Mucosa of rectum (tissue), 2 donors: ENCODE data around the gene P2RX4.
"Not testable (repeated sequence)": the region's sequence is repeated elsewhere in the genome, so short reads cannot be mapped to it uniquely, and the experiment has no call there.

Experiments used
- H3K27ac ChIP-seq, 2 donors: one replicate each; pipeline ENCODE4 v1.7.0; 2013; ENCODE audit warnings: inconsistent platforms in 2 of 2, low read depth in 2 of 2, low read length in 2 of 2
- H3K27me3 ChIP-seq, 2 donors: one replicate each; pipeline ENCODE4 v1.7.0; 2013; ENCODE audit warnings: low read length in 2 of 2; ENCODE audit not compliant: control insufficient read depth in 2 of 2, insufficient read depth in 2 of 2
- H3K36me3 ChIP-seq, 2 donors: one replicate each; pipeline ENCODE4 v1.7.0; 2013; ENCODE audit warnings: low read length in 2 of 2; ENCODE audit not compliant: control insufficient read depth in 2 of 2, insufficient read depth in 2 of 2
- H3K4me1 ChIP-seq, 2 donors: one replicate each; pipeline ENCODE4 v1.7.0; 2013; ENCODE audit warnings: low read length in 2 of 2, mild to moderate bottlenecking in 1 of 2; ENCODE audit not compliant: control insufficient read depth in 2 of 2, insufficient read depth in 2 of 2
- H3K4me3 ChIP-seq, 2 donors: one replicate each; pipeline ENCODE4 v1.7.0; 2013; ENCODE audit warnings: low read length in 2 of 2
- H3K9ac ChIP-seq, 2 donors: one replicate each; pipeline ENCODE4 v1.7.0; 2013; ENCODE audit warnings: low read length in 2 of 2, low read depth in 1 of 2, mild to moderate bottlenecking in 1 of 2
- H3K9me3 ChIP-seq, 2 donors: one replicate each; pipeline ENCODE4 v1.7.0; 2013; ENCODE audit warnings: low read length in 2 of 2; ENCODE audit not compliant: control insufficient read depth in 2 of 2
- donor health status: healthy.
- donor health status: Normal muscosa, but diverticular disease.

Gene P2RX4

GRCh38 chr12:121229826-121230537 lies 20.1 kb downstream of the P2RX4 start:
- peaks cover 45 to 46% of the 10 kb centered on the region in 2 donors for H3K36me3 ChIP-seq
- peaks cover 14 to 15% of the 10 kb centered on the region in 2 donors for H3K4me1 ChIP-seq
- not testable (repeated sequence) for H3K9ac ChIP-seq, H3K27ac ChIP-seq, H3K9me3 ChIP-seq, H3K4me3 ChIP-seq, H3K27me3 ChIP-seq

DNA sequence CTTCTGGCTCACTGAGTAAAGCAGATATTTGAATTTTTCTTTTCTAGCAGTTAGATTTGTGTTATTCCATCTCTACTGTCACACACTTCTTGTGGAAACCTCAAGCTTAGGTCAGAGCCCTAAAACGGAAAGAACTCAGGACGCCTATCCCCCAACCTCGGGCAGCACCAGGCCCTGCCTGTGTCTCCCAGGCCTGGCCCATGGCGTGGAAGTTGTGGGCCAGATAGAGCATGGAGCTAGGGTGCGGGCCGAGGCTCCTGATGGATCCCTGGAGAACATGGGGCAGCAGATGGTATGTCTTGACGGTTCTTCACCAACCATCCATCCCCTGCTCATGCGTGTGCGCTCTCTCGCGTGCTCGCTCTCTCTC lies 20.6 kb downstream of the P2RX4 start:
- Histone ChIP-seq H3K27me3 (no peaks in the 10 kb centered on the region), H3K9me3 (no peaks in the 10 kb centered on the region), H3K9ac (no peak overlapping the region), H3K4me3 (no peak overlapping the region), H3K36me3 (peaks cover 45 to 49% of the 10 kb centered on the region in 2 donors), H3K4me1 (peaks cover 14 to 15% of the 10 kb centered on the region in 2 donors), H3K27ac (no peak overlapping the region)

DNA sequence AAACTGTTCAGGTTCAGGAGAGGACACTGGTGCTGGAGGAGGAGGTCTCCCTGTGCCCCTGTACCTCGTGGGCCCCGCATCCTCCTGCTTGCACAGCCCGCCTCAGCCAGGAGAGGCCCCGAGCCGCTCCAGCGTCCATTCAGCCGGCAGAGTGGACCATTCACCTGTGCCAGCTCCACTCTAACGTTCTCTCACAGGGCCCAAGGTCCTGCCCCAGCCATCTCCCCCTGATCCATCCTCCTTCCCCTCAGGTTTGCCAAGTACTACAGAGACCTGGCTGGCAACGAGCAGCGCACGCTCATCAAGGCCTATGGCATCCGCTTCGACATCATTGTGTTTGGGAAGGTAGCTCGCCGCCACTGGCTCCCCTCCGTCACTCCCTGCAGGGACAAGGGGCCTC lies 22.2 kb downstream of the P2RX4 start:
- no peaks in the 10 kb centered on the region for H3K27me3 ChIP-seq
- no peaks in the 10 kb centered on the region for H3K9me3 ChIP-seq
- H3K4me3 ChIP-seq, result no peak overlapping the region
- H3K4me1 ChIP-seq, result peaks cover 7 to 9% of the 10 kb centered on the region in 2 donors
- no peak overlapping the region for H3K27ac ChIP-seq
- H3K9ac ChIP-seq, result no peak overlapping the region
- H3K36me3 ChIP-seq, result peaks cover 45 to 61% of the 10 kb centered on the region in 2 donors

- Histone ChIP-seq H3K4me1 (peaks cover 3% of the 10 kb centered on the region in 2 donors), H3K27ac (no peak overlapping the region), H3K4me3 (no peak overlapping the region), H3K9ac (no peak overlapping the region), H3K36me3 (peaks cover 48 to 60% of the 10 kb centered on the region in 2 donors), H3K9me3 (no peaks in the 10 kb centered on the region), H3K27me3 (no peaks in the 10 kb centered on the region)
Measured at GRCh38 chr12:121232977-121233627, 23.2 kb downstream of the P2RX4 start.

- Histone ChIP-seq H3K4me3 (no peak overlapping the region), H3K27ac (no peak overlapping the region), H3K9ac (no peak overlapping the region), H3K9me3 (no peaks in the 10 kb centered on the region), H3K4me1 (peaks cover 3 to 5% of the 10 kb centered on the region in 2 donors), H3K27me3 (no peaks in the 10 kb centered on the region), H3K36me3 (peaks cover 47 to 57% of the 10 kb centered on the region in 2 donors)
Measured at GRCh38 chr12:121233628-121234020, 23.7 kb downstream of the P2RX4 start.

- no peak overlapping the region for H3K27ac ChIP-seq
- H3K4me1 ChIP-seq, result peaks cover 4 to 13% of the 10 kb centered on the region in 2 donors
- H3K36me3 ChIP-seq, result peaks cover 41 to 48% of the 10 kb centered on the region in 2 donors
- H3K27me3 ChIP-seq, result no peaks in the 10 kb centered on the region
- H3K9ac ChIP-seq, result no peak overlapping the region
- no peak overlapping the region for H3K4me3 ChIP-seq
- no peaks in the 10 kb centered on the region for H3K9me3 ChIP-seq
Measured at GRCh38 chr12:121236776-121237175, 26.8 kb downstream of the P2RX4 start.

DNA sequence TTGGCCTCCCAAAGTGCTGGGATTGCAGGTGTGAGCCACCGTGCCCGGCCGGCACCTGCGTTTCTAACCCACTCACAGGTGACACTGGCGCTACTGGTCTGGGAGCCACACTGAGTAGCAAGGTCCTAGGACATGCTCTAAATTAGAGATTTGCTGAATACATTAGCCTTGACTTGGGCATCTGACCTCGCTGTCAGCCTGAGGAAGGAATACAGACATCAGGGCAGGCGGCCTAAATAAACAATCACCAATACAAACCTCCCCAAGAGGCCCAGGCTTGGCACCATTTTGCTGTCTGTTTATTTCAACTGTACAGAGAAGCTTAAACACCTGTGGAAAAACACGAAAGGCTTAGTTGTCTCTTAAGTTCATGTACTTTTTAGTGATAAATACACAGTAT lies 27.5 kb downstream of the P2RX4 start:
- no peaks in the 10 kb centered on the region for H3K9me3 ChIP-seq
- no peaks in the 10 kb centered on the region for H3K27me3 ChIP-seq
- H3K4me3 ChIP-seq, result no peak overlapping the region
- no peak overlapping the region for H3K9ac ChIP-seq
- no peak overlapping the region for H3K27ac ChIP-seq
- H3K4me1 ChIP-seq, result peaks cover 4 to 13% of the 10 kb centered on the region in 2 donors
- peaks cover 35 to 43% of the 10 kb centered on the region in 2 donors for H3K36me3 ChIP-seq

GRCh38 chr12:121238086-121238485 lies 28.2 kb downstream of the P2RX4 start:
- H3K36me3 ChIP-seq, result peaks cover 29 to 36% of the 10 kb centered on the region in 2 donors
- no peaks in the 10 kb centered on the region for H3K27me3 ChIP-seq
- no peak overlapping the region for H3K9ac ChIP-seq
- H3K27ac ChIP-seq, result no peak overlapping the region
- H3K4me3 ChIP-seq, result no peak overlapping the region
- H3K9me3 ChIP-seq, result no peaks in the 10 kb centered on the region
- peaks cover 4 to 13% of the 10 kb centered on the region in 2 donors for H3K4me1 ChIP-seq

DNA sequence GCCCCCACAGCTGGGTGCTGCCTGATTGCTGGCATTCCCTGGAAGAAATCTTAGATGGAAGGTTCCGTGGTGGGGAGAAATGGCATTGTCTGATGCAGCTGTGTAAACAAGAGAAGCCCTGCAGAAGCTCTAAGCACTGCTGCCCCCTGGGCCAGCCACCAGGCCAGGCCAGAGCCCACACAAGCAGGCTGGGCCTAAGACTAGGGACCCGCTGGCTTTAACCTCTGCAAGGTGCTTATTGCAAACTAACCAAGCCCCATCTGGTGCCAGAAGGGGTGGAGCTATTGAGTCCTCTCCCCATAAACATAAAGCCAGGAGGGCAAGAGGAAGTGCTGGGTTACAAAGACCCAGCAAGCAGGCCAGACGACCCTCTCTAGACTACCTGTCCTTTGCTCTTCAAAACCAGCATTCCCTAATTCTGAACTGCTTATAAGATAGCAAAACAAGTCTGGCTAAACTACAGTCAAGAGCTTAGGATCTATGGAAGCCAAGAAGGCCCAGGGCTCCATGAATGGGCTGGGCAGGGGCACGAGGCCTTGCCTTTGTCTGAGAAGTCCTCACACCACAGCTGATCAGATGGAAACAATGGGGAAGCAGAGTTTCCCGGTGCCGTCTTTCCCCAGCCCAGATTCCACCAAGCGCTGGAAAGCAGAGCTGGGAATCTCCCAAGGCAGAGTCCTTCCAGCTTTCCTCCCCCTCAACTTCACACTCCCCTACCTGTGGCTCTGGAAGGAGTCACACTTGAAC lies 28.8 kb downstream of the P2RX4 start:
- no peaks in the 10 kb centered on the region for H3K9me3 ChIP-seq
- H3K4me1 ChIP-seq, result peaks cover 4 to 13% of the 10 kb centered on the region in 2 donors
- no peak overlapping the region for H3K4me3 ChIP-seq
- peaks cover 27 to 34% of the 10 kb centered on the region in 2 donors for H3K36me3 ChIP-seq
- H3K27ac ChIP-seq, result peak overlapping the region in 1 of 2 donors; percentile 6
- H3K27me3 ChIP-seq, result no peaks in the 10 kb centered on the region
- H3K9ac ChIP-seq, result no peak overlapping the region
